GM10847 (cell line): ENCODE data around the gene APBA3.

ENCODE experiments used
- POLR2A ChIP-seq: IDR thresholded peaks from 2 replicates; pipeline ENCODE4 v1.6.1; 2011; ENCODE audit not compliant: insufficient read length; ENCODE audit errors: extremely low read depth

APBA3 gene

DNA sequence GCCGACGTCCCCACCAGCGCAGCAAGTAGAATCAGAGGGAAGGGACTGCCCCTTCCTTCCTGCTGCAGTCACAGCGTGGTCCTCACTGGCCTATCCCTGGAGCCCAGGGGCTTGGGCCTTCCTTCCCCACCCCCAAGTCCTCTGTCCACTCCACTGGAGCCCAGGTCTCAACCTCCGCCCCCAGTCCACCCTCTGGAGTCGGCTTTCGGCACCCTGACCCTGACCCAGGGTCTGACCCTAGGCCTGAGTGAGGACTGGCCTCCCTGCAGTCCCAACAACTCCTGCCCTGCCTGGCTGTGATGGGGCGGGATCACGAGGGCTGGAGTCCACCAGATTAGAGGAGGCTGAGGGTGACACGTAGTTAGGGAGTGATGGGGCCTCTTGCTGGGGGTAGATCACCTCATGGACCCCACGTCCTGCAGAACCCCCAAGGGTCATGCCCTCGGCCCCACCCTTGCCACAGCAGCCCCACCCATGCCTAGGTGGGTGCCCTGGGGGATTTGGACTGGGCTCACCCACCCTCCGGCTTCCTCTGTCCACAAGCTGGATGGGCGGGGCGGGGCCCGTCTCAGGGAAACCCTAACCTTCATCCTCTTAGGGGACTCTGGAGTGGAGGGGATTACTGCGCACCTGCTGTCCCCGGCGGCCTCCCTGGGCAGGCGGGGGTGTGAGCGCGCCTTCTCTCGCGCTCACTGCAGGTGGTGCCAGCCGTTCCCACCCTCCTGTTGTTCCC, 6.7 kb upstream of the APBA3 start:
- TF ChIP-seq POLR2A = no peak

DNA sequence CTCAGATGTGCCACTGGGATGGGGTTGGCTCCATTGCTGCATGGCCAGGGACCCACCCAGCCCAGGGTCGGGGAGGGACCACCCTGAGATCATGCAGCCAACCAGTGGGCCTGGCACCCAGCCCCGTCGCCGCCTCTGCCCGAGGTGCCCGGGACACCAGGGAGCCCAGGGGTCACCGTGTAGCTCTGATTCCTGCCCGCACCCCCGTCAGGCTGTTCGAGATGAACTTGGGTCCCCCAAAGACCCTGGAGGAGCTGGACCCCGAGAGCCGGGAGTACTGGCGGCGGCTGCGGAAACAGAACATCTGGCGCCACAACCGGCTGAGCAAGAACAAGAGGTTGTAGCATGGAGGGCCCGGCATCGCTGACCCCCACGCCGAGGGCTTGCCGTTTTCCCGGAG, 5.6 kb upstream of the APBA3 start:
- TF ChIP-seq POLR2A = no peak

DNA sequence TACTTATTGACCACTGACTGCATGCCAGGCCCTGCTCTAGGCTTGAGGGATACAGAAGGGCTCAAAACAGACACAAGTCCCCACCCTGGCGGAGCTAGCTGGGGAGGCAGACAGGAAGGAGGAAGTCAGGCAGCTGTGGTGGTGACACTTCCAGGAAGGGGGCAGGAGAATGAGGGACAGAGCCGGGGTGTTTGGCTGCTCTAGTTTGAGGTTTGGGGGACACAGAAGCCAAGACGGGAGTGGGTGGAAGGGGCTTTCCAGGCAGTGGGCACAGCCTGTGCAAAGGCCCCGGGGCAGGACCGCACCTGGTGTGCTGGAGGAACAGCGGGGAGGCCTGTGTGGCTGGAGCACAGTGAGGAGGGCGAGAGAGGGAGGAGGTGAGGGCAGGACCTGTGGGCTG, 5.0 kb upstream of the APBA3 start:
- TF ChIP-seq POLR2A = no peak

DNA sequence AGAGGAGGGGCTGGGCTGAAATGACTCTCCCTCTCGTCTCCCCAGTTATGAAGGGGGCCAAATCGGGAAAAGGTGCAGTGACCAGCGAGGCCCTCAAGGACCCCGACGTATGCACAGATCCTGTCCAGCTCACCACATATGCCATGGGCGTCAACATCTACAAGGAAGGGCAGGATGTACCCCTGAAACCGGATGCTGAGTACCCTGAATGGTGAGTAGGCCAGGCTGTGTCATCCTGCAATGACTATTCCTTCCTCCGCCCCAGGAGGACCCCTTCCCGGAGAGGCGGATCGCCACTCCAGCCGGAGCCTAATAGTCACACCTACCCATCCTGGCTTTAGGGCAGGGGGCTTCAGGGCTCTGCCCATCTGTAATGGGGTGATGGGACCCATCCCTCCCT, 3.6 kb upstream of the APBA3 start:
- TF ChIP-seq POLR2A = no peak

DNA sequence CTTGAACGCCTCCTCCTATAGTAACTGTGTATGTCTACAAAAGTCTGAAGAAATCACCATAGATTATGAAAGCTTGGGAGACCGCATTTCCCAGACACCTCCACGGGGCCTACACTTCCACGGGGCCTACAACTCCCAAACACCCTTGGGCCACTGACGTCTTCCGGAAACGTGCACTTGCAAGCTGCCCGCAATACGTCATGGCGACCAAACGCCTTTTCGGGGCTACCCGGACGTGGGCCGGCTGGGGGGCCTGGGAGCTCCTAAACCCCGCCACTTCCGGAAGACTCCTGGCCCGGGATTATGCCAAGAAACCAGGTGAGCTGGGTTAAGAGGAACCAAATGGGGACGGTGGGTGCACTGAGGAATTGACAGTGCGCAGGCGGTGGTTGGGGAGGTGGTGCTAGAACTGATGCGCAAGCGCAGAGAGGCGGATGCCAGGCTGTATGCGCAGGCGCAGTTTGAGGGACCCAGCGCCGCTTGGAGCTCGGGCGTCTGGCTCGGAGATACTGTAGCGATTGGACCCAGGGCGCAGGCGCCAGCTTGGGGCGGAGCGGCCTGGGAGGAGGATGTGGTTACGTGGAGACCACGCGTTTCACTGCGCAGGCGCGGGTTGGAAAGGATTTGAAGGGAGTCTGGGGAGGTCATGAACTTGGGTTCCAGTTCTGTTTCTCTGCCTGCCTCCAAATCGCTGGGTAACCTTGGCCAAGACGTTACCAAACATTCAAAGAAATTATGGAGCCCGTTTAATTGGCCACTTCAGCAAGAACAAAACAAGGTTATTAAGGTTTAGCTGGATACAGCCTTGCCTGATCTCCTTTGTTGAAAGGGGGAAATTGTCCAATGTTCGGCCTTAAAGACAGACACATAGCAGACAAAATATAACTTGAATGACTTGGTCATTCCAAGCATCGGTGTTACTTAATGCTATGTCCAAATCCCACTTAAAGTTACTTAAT, 1.3 kb upstream of the APBA3 start, which contains the start of gene MRPL54:
TSS of gene MRPL54 (plus strand) at position 182 of the 959 bp plus-strand sequence. CDS start at position 201, 19 bp downstream.
- TF ChIP-seq POLR2A = peak; percentile 71

DNA sequence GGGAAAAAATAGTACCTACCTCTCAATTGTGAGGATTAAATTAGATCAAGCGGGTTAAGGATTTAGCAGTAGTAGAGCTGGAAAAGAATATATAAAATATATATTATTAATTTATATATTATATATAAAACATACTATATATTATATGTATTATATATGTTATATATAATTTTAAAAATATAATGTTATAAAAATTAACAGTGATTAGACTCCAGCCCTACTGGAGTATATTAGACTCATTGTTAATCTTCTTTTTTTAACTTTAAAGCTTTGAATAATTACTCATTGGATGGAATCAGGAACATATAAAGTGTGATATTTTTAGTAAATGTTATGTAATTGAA, 610 bp upstream of the APBA3 start:
- TF ChIP-seq POLR2A = no peak

DNA sequence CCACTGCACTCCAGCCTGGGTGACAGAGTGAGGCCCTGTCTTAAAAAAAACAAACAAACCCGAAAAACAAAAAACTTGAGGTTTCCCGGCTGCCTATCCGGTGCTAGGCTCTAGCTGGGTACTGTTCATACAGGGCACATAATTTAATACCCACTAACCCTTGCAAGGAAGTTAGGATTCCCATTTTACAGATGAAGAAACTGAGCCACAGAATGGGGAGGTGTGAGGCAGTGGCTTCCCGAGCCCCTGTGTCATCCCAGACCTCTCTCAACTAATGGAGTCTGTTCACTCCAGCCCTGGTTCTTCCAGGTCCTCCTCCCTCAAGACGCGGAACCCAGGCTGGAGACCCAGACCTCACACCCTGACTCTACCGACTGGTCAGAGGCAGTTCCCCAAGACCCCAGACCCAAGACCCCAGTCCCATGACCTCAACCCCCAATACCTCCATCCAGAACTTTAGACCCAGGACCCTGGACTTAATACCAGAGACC, 576 bp downstream of the APBA3 start:
- TF ChIP-seq POLR2A = no peak

DNA sequence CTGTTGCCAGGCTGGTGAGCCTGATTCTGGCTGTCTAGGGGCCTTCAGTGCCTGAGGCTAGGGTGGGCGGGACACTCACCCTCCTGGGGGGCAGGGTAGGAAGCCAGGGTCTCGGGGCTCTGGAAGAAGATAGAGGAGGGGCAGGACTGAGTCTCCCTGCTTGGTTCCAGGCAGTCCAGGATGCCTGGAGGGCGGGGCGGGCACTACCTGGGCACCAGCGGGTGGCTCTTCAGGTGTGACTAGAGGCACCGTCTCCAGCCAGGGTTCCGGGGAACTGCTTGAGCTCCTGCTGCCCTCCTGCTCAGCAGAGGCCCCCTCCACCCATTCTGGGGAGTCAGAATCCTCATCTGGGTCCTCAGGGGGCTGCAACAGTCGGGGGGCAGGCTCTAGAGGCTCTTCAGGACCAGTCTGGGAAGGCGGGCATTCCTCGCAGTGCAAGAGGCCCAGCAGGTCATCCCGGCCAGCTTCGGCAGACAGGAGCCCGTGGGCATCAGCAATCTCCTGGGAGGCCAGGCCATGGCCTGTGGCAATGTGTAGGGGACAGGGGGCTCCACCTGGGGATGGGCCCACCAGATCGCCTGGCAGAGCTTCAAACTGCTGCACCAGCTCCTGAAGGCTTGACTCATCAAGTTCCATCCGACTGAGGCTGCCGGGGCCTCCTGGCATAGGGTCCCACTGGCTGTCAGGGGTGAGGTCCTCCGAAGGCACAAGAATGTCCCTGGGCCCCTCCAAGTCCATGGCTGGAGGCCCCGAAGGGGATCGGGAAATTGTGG, 1.8 kb downstream of the APBA3 start:
- TF ChIP-seq POLR2A = no peak

DNA sequence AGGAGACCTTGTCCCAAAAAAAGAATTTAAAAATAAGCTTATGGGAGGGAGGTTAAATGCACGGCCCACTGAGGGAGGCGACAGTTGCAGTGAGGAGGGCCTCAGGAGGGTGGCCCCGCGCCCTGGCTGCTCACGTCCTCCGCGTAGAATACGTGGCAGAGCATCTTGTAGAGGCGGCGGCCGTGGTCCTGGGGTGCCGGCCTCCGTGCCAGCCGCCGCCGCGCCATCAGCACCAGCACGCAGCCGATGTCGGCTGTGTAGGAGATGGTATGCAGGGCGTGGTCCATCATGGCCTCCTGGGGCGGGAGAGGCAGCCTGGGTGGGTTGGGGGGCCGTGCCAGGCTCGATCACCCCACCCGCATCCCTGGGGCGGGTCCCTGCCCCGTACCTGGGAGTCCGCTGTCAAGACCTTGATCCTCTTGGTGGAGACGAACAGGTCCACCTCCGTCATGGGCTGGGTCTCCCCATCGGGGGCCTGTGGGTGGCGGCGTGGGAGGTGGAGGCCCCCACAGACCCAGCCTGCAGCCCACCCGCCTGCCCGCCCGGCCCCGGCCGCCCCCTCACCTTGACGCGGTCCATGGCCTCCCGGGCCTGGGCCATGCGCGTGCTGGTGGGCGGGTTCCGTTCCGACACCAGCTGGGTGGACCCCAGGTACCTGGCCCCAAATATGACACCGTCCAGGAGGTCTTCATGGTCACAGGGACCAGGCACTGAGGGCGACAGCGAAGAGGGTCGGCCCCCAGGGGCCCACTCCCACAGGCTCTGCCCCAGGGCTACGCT, 7.7 kb downstream of the APBA3 start:
- TF ChIP-seq POLR2A = no peak

DNA sequence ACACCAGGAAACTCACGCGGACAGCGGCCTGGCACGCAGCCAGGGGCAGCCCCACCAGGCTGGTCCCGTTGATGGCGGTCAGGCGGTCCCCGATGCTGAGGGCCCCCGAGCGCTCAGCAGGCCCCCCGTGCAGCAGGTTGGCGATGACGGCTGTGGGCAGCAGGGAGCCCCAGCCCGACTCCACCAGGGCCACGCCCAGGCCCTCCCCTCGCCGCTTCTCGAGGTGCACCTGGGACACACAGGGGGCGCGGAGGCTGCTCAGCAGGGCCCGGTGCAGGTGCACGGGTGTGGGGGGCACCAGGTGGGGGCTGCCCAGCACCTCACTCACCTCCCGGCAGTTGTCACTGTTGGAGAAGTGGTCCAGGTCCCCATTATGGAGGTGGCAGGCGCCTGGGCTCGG, 9.0 kb downstream of the APBA3 start:
- TF ChIP-seq POLR2A = no peak

DNA sequence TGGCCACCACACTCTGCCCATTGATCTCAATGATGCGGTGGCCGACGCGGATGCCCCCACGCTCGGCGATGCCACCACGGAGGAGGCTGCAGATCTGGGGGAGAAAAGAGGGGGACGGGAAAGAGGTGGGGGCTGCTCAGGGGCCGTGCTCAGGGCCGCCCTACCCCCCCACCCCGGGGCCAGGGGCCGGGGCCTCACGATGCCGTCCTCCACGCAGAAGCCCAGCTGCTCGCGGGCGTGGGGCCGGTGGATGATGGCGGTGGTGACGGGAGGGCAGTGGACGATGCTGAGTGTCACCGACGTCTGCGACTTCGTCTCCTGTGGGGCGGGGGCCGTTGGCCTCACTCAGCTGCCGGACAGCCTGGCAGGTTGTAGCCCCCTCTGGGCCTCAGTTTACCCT, 10.3 kb downstream of the APBA3 start:
- TF ChIP-seq POLR2A = no peak

DNA sequence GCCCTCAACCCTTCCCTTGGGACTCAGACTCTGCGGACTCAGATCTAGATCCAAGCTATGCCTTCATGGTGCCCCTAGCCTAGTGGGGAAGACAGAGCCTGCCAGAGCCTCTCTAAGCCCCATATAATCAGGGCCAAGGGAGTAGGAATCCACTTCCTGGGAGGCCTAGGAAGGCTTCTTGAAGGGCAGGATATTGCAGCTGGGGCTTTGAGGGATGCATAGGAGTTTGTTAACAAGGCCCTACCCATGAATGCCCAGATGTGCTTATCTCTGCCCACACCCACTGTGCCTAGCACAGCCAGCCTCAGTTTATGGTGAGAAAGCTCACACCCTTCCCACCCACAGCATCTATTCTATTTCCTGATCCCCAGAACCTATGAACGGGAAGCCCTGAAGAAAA, 11.3 kb downstream of the APBA3 start:
- no peak for TF ChIP-seq POLR2A

DNA sequence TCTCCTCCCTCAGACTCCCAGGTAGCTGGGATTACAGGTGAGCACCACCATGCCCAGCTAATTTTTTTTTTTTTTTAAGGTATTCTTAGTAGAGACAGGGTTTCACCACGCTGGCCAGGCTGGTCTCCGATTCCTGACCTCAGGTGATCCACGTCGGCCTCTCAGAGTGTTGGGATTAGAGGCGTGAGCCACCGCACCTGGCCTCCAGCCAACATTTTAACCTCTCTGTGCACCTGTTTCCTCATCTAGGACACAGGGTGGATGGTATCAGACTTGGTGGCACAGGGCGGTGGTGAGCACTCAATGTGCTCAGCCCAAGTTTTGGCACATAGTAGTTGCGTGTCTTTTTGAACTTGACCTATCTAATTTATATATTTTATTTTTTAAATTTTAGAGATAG, 12.5 kb downstream of the APBA3 start:
- TF ChIP-seq POLR2A = no peak

DNA sequence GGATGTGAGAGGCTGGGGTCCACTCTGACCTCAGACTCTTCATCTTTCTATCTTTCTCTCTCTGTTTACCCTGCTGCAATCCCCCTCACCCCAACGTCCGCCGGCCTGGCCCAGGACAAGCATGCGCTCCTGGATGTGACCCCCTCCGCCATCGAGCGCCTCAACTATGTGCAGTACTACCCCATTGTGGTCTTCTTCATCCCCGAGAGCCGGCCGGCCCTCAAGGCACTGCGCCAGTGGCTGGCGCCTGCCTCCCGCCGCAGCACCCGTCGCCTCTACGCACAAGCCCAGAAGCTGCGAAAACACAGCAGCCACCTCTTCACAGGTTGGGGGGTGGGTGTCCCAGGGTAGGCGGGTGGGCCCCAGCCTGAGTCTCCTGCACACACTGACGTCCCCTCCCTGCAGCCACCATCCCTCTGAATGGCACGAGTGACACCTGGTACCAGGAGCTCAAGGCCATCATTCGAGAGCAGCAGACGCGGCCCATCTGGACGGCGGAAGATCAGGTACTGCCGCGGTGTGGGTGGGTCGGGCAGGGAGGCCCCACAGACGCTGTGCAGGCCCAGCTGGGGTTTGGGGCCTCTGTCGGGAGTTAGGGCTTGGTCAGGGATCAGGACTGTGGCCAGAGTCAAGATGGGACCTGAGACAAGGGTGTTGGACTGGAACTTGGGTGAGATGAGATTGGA, 15.0 kb downstream of the APBA3 start:
- TF ChIP-seq POLR2A = no peak
